GM21447 (cell line): ENCODE measurements around the gene GNAQ.

Experiments used
- ATAC-seq: cut with Tn5 transposase; IDR thresholded peaks from one replicate; pipeline ENCODE4 v1.9.1; 2021; ENCODE audit not compliant: unreplicated experiment

Gene GNAQ

DNA sequence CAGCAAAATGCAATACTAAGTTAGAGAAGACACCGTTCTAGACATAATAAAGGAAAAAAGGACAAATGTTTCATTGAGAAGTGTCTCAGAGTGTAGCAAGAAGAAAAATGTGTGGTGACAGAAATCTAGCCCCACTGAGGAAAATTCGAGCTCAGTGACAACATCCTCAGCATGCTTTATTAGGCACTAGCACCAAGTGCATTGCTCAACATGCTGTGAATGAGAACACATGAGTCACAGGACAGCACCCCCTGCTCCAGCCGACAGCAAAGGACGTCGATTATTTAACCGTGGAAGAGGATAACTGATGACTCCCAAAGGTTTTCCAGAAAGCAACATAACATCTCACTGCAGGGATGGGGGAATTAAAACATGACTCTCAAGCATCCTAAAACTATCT, 182.7 kb downstream of the GNAQ start:
- no peak for ATAC-seq

GRCh38 chr9:77848404-77848803, 183.2 kb downstream of the GNAQ start:
- no peak for ATAC-seq

DNA sequence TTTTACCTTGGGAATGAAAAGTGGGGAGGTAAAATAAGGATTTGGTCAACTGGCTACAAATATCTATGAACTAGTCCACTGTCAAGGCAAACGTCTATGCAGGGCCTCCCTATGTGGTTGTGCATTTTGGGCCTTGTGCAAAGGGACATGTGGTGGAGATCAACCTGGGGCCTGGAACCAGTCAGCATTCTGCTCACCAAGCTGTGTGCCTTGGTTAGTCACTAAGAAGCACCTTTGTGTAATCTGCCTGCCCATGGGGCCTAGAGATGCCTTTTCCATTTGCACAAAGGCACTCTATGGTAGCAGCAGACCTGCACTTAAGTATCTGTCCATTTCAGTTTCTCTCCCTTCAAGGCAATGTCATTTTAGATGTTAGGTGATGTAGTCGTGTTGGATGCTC, 184.0 kb downstream of the GNAQ start:
- no peak for ATAC-seq

DNA sequence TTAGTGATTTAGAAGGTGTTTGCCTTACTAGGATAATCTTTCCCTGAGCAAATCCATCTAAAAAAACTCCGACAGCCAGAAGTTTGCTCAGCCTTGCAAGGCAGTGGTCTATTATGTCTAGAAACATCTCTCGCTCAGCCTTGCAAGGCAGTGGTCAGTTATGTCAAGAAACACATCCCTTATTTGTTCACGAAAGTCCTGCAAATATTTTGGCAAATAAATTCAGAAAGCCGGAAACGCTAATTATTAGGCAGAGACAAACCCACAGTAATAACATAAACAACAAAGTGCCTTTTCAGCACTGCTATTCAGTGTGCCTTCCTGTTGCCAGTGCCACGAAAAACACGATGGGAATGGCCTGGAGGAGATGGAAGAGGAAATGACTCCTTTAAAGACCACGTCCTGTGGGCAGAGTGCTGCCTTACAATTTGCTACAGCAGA, 184.5 kb downstream of the GNAQ start:
- no peak for ATAC-seq

GRCh38 chr9:77844415-77844814, 187.2 kb downstream of the GNAQ start:
- ATAC-seq, result no peak

DNA sequence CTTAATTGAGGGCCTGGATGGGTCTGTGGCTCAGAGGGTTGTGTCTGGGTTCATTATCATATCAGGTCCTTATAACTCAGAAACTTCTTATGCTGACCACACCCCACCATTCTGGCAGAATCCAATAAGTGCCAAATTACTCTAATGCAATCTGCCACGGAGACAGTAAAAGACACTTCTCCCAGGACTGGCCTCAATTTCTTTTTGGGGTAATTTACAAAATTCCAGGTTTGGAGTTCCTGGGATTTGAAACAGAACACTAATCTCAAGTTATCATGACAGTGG, 187.8 kb downstream of the GNAQ start:
- ATAC-seq, result no peak

- ATAC-seq, result no peak
Observed at GRCh38 chr9:77843076-77843870, 188.3 kb downstream of the GNAQ start.

DNA sequence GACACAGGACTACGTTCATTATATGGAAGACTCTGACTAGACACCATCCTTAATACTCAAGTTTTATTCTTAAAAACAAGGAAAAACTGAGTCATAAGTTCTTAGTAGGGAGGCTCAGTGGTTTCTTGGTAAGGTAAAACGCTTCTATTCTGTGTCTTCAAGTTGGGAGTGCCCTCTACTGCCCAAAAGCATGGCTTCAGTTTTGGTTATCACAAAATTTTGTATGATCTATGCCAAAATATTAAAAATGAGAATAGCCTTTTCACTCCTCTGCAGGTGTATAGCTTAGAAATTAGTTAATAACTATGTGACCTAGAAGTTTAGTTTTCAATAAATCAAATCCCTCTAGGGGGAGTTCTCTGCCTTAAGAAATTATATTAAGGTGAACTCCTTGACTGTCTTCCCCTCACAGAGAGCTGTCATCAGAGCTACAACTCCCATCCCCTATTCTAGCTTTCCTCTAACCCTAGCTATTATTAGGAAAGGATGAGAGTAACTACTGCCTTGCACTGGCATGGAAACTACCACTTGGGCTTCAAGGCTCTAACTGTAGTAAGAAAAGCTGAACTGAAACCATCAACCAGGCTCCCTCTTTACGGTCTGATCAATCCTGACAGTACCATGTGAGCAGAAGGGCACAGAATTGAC, 189.7 kb downstream of the GNAQ start:
- no peak for ATAC-seq

GRCh38 chr9:77839459-77840140, 192.0 kb downstream of the GNAQ start:
- ATAC-seq, result no peak

- ATAC-seq, result no peak
Observed at GRCh38 chr9:77838986-77839385, 192.6 kb downstream of the GNAQ start.

GRCh38 chr9:77834898-77835488, 196.6 kb downstream of the GNAQ start:
- no peak for ATAC-seq

- ATAC-seq, result no peak
Observed at GRCh38 chr9:77833561-77834429, 197.8 kb downstream of the GNAQ start.

DNA sequence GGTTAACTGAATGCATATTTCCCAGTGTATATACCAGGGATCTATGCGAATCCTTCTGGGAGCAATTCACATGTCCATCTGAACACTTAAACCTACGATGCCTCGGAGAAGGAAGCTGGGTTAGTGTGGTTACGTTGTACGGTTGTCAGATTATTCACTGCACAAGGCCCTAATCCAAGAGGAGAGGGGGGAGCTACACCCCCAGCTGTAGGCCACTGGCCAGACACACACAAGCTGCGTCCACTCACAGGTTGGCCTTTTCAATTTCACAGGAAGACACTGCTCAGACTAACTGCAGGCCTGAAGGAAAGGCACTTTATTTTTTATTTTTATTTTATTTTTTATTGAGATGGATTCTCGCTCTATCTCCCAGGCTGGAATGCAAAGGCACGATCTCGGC, 199.0 kb downstream of the GNAQ start:
- no peak for ATAC-seq

DNA sequence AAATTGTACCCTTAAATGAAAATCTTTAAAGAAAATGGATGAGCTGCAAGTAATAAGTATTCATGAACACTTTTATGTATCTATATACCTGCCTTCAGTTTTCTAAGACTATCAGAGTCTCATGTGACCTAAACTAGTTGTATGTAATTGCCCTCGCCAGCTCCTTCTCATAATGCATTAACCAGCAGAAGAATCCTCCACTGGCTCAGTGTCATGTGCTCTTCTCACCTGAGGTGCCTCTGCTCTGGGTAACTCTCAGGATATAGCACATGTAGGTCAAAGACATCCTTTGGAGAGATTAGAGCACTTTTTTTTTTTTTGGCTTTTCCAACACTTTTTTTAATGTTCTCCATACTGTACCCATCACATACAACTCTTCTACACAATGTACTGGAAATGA, 199.8 kb downstream of the GNAQ start:
- ATAC-seq, result no peak

GRCh38 chr9:77830618-77831285, 200.9 kb downstream of the GNAQ start:
- ATAC-seq, result no peak

GRCh38 chr9:77829420-77829819, 202.2 kb downstream of the GNAQ start:
- ATAC-seq, result no peak

DNA sequence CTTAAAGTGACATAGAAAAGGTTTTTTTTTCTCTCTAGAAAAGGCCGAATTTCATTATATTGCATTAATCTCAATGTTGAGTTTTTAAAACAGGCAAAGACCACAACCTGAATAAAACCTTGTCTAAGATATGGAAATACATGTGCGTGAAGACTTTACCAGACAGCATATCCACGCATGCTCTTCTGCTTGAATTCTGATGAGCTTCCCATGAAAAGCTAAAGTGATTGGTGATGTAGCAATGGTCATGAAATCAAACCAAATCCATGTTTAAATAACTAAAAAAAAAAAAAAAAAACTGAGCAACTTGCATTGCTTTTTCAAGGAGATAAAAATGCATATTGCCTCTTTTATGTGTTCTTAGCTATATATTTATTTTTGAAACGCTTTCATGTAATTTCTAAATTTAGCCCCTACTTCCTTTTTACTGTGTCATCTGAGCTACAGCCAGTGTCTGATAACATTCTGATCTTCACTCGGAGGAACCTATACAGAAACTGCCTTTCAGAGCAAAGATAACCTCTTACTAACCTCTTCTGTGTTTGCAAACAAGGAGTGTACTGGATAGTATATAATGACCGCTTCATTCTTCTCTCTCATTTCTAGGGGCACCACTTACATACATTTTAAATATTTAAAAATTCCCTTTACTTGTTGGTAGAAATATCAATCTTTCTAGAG, 204.4 kb downstream of the GNAQ start:
- ATAC-seq, result no peak

GRCh38 chr9:77826621-77827020, 205.0 kb downstream of the GNAQ start:
- ATAC-seq, result no peak

DNA sequence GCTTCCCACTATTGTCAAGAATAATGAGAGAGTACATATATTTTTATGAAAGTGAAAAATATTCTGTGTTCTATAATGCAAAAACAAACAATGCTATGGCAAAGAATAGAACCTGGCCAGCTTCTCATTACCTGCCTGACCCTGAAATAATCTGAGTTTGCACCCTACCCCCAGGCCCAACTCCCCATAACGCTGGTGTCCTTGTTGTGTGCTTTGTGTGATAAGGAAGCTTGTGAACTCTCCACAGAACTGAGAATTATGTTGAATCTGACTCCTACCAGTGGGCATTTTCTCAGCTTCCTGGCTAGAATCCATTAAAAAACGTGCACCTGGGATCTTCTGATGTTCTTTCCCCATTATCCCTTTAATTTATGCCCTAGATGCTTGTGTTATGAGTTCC, 205.5 kb downstream of the GNAQ start:
- ATAC-seq, result no peak

DNA sequence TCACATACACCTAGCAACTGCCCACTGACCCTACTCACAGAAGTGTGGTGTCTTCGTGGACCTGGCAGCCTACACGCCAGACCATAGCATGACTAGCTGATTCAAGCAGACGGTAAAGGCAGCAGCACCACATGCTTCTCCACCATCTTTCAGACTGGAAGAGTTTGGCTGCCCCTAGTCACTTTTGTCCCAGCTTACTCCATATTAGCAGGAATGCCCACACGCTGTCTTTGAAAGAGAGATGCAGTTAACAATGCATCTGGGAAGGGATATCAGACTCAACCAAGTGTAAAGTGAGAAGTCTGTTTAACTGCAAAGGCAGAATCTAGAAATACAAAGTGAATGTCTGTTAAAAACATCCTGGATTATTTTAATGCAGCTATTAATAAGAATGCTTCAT, 206.2 kb downstream of the GNAQ start:
- ATAC-seq, result no peak
